ENCODE data around the gene NIPA2.

NIPA2 gene

GRCh38 chr15:22838292-22839042, at the start of gene NIPA2:
Gene NIPA2, plus strand, starts transcription at chr15:22838666. Its CDS starts 13,066 bp downstream, at chr15:22851732.
- Histone ChIP-seq H3K4me3 (ENCODE audit: low read depth, low read length) (peak within 1 kb of the TSS; percentile 78), H3K27me3 (ENCODE audit: control insufficient read depth, insufficient read depth, low read length) (no peaks in the 10 kb centered on the region), H3K4me1 (no peaks in the 10 kb centered on the region), H3K9ac (peak within 1 kb of the TSS; percentile 67), H3K4me2 (ENCODE audit: low read length) (peak within 1 kb of the TSS; percentile 79), H3K9me3 (ENCODE audit: control insufficient read depth, low read length) (no peaks in the 10 kb centered on the region), H3K36me3 (ENCODE audit: control insufficient read depth, insufficient read depth, low read length) (no peaks in the 10 kb centered on the region), H2AFZ (peak within 1 kb of the TSS; percentile 82), H3K79me2 (peaks cover 13% of the 10 kb centered on the region), H3K27ac (peak within 1 kb of the TSS; percentile 91)
- TF ChIP-seq CTCF (IDR thresholded peaks at IDR 0.05): no peak

- H3K4me2 ChIP-seq (ENCODE audit: low read length): no peak overlapping the region
- H3K4me1 ChIP-seq: no peaks in the 10 kb centered on the region
- no peak overlapping the region for H2AFZ ChIP-seq
- TF ChIP-seq CTCF (IDR thresholded peaks at IDR 0.05): no peak
- no peaks in the 10 kb centered on the region for H3K36me3 ChIP-seq (ENCODE audit: control insufficient read depth, insufficient read depth, low read length)
- no peaks in the 10 kb centered on the region for H3K27me3 ChIP-seq (ENCODE audit: control insufficient read depth, insufficient read depth, low read length)
- H3K79me2 ChIP-seq: no peaks in the 10 kb centered on the region
- H3K9me3 ChIP-seq (ENCODE audit: control insufficient read depth, low read length): no peaks in the 10 kb centered on the region
- no peak overlapping the region for H3K9ac ChIP-seq
- H3K4me3 ChIP-seq (ENCODE audit: low read depth, low read length): no peak overlapping the region
- H3K27ac ChIP-seq: no peak overlapping the region
Measured at GRCh38 chr15:22794063-22794462, 44.4 kb upstream of the NIPA2 start.

DNA sequence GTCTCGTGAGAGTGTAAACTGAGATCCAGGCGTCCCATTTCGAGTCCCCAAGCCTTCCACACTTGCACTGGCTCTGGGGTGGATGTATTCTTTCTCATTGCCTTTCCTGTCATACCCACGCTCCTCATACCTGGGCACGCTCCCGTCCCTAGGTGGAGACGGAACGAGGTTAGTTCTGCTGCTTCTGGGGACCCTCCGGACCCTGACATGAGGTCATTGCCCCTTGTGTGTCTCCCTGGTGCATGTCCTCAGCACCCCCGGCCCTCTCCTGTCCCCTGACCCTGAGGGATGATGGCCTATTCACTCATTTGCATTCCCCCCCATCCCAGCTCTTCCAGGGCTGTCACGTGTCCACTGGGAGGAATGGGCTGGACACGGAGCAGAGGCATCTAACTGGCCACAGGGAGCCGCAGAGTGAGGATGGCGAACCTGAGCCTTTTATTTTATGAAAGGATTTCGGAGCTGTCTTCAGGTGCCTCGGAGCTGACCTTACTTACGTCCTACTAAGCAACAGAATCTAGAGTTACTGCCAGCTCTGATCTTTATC, 43.8 kb upstream of the NIPA2 start:
- Histone ChIP-seq H3K79me2 (no peaks in the 10 kb centered on the region), H3K36me3 (ENCODE audit: control insufficient read depth, insufficient read depth, low read length) (no peaks in the 10 kb centered on the region), H3K9me3 (ENCODE audit: control insufficient read depth, low read length) (no peaks in the 10 kb centered on the region), H3K4me3 (ENCODE audit: low read depth, low read length) (no peak overlapping the region), H3K27me3 (ENCODE audit: control insufficient read depth, insufficient read depth, low read length) (no peaks in the 10 kb centered on the region), H2AFZ (no peak overlapping the region), H3K9ac (no peak overlapping the region), H3K4me2 (ENCODE audit: low read length) (peak overlapping the region; percentile 26), H3K27ac (no peak overlapping the region), H3K4me1 (no peaks in the 10 kb centered on the region)
- no peak for TF ChIP-seq CTCF (IDR thresholded peaks at IDR 0.05)

DNA sequence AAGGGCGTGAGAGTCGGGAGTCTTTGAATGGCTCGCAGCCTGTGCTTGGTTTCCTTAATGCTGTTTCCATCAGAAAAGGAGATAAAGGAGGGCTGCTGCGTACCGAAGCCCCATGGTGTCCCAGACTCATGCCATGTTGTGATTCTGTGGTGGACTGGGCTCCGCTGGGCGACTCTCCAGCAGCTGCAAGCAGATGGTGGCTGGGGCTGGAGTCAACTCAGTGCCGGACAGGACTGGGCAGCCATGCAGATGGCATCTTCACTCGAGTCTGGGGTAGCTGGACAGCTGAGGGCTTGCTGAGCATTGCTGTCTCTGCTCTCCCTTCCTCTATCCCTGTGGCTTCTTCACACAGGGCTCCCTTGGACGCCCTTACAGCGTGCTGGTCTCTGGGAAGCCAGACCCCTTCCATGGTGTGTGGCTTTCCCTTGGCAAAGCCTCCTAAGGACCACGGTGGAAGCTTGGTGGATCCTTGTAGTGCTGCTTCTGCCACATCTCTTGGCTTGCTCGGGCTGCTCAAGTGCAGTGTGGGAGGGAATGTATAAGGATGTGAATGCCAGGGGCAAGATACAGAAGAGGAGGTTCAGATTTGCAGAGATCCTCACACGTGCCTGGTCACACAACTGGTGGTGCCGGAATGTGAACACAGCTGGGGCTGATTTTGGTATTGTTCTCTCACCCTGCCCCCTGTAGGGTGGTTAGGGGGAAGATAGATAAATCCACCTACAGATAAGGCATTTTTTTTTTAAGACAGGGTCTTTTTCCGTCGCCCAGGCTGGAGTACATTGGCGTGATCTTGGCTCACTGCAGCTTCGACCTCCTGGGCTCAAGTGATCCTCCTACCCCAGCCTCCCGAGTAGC, 43.0 kb upstream of the NIPA2 start:
- Histone ChIP-seq H3K79me2 (no peaks in the 10 kb centered on the region), H2AFZ (no peak overlapping the region), H3K4me1 (no peaks in the 10 kb centered on the region), H3K27me3 (ENCODE audit: control insufficient read depth, insufficient read depth, low read length) (no peaks in the 10 kb centered on the region), H3K4me2 (ENCODE audit: low read length) (peak overlapping the region; percentile 26), H3K4me3 (ENCODE audit: low read depth, low read length) (no peak overlapping the region), H3K36me3 (ENCODE audit: control insufficient read depth, insufficient read depth, low read length) (no peaks in the 10 kb centered on the region), H3K27ac (no peak overlapping the region), H3K9ac (no peak overlapping the region), H3K9me3 (ENCODE audit: control insufficient read depth, low read length) (no peaks in the 10 kb centered on the region)
- TF ChIP-seq CTCF (IDR thresholded peaks at IDR 0.05): no peak
